Stimulated activated CD4-positive, alpha-beta T cell treated with anti-CD3 and anti-CD28 coated beads, Interleukin-2, amount 100 ng/mL, for 24 hours (primary cell): ENCODE results near the gene SORBS2.

ENCODE experiments used
- DNase-seq, 2 donors: peaks; one replicate each; pipeline ENCODE4 v3.0.0-alpha.2; 2020

The SORBS2 gene

GRCh38 chr4:185542626-185543315 is 269.2 kb downstream of the SORBS2 start:
- DNase-seq = no peak

DNA sequence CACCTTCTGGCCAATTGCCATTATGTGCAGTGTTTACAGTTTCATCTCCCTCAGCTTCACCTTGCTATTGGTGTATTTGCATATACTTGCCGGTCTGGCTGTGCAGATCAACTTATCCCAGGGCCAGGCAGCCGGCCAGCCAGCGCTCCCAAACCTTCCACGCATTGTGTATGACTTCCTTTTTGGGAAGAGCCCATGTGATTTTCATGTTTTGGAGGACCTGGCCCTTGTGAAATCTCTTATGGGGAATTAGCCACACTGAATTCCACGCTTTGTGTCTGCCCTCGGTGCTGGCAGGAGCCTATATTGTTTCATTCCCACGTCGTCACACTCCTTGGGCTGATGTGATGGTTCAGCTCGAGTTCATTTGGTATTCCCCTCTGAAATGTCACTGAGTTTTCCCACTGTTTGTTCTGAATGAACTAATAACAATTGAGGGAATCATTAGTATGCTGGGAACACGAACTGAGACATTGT is 270.7 kb downstream of the SORBS2 start:
- no peak for DNase-seq

DNA sequence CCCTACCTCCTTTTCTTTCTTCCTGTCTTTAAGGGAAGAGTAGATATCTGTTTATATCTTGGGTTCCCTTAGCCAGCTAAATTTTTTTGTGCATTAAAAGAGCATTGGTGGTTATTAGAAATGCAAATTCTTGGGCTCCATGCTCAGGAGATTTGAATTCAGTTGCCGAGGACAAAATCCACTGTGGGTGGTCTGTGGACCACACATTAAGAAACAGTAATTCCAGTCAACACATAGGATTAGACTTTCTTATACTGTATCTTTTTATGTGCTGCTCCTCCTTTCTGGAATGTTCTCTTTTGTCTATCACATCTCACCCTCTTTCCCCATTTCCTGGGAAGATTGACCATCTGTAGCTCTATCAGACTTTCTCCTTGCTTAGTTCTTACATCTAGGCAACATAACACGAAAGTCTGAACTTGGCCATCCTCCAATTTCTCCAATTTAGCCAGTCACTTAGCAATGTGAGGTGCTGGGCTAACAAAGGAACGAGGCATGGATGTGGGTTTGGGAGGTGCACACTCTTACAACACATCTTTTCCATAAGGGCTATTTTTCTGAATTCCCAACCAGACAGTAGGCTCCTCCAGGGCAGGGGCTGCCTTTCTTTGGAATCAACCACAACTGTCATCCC is 271.4 kb downstream of the SORBS2 start:
- DNase-seq = no peak

DNA sequence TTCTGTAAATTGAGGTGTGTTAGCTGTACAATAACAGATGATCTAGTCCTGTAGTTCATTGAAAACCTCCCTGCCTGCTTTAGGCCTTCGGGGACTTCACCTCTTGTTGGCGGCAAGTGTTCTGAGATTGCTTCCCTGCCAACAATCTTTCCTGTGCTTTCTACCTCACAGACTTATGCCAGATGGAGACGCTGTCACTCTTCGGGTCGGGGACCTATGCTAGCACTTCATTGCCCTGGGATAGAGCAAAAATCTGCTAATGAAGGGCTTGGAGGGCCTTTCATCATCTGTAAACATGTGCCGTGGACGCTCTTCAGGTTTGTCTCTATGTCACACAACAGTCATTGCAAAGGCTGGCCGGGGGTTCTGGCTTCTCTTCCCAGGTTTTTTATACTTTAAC is 272.0 kb downstream of the SORBS2 start:
- DNase-seq = no peak

- DNase-seq = no peak
Observed at GRCh38 chr4:185538806-185539205, 273.2 kb downstream of the SORBS2 start.

GRCh38 chr4:185536411-185536709 is 275.6 kb downstream of the SORBS2 start:
- no peak for DNase-seq

DNA sequence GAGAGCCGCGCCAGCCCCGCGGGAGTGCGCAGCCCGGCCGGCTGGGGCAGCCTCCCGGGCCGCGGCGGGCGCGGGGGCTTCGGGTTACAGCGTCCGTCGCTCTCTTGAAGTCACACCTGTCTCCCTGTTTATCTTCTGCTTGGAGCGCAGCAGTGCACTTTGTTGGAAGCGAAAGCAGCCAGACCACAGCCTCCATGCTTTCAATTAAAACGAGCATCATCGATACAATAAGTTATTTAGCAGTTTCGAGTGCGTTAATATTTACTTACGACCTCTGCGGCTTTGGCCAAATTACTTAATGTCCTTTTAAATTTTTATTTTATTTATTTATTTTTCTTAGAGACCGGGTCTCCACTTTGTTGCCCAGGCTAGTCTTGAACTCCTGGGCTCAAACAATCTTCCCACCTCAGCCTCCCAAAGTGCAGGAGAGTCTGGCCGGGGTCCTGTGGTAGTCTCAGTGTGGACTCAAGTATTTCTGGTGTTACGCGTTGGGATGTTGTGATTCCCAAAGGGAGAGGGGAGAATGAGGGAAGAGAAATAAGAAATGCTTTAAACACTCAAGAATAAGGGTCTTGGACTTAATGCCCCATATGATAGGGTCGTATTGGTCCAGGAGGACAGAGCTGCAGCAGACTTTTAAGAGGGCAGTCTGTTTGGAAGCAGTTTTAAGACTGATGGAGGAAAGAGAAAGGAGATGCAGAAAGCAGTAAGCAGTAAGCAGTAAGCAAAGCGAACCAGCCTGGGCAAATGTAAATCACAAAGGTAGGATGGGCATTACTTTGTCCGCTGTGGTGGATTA is 276.2 kb downstream of the SORBS2 start:
- no peak for DNase-seq
